DMS153 treated with DMSO at 0.1 percent for 48 hours (cell line): ENCODE results near the gene TAAR1.

Source experiments
- DNase-seq: peaks from one replicate; lab custom pipeline; 2025; ENCODE audit not compliant: unreplicated experiment; lab: John Stamatoyannopoulos, UW

Gene TAAR1

GRCh38 chr6:132596201-132596600 is 62.8 kb downstream of the TAAR1 start:
- DNase-seq: no peak
